Prostate gland (tissue), 2 donors: ENCODE results near the gene ACOD1. TPM values are rescaled to one million over a fixed set of nuclear protein-coding genes. Genes with fewer than 3 reads are reported as not detected.

ENCODE experiments used
- DNase-seq: peaks from one replicate; pipeline ENCODE4 v3.0.0-alpha.2; 2019; ENCODE audit warnings: low spot score
- H3K27ac ChIP-seq, 2 donors: fragments of 200-600 bp; sonication (generic); 2 replicates each; pipeline ENCODE4 v1.5.1; 2017 to 2019
- H3K27me3 ChIP-seq: fragments of 200-600 bp; sonication (generic); replicated peaks from 2 replicates; pipeline ENCODE4 v1.5.1; 2019; ENCODE audit not compliant: insufficient read depth
- H3K36me3 ChIP-seq, 2 donors: fragments of 200-600 bp; sonication (generic); 1 replicate in 1 of 2; 2 replicates in 1 of 2; pipeline versions ENCODE4 v1.5.1 to v1.8.1; 2017 to 2019
- H3K4me1 ChIP-seq: fragments of 200-600 bp; sonication (generic); replicated peaks from 2 replicates; pipeline ENCODE4 v1.5.1; 2019
- H3K4me3 ChIP-seq, 2 donors: fragments of 200-600 bp; sonication (generic); 2 replicates each; pipeline ENCODE4 v1.5.1; 2017 to 2019
- H3K9me3 ChIP-seq: fragments of 200-600 bp; sonication (generic); 2 replicates; pipeline ENCODE4 v1.5.1; 2017
- CTCF ChIP-seq, 4 experiments: fragments of 200-600 bp in 2 of 4; fragments of 450-650 bp in 2 of 4; sonication (generic) in 2 of 4; IDR thresholded peaks; 1 replicate in 3 of 4; 2 replicates in 1 of 4; pipeline ENCODE4 v1.5.1; 2016 to 2019; ENCODE audit warnings: antibody characterized with exemption in 4 of 4, mild to moderate bottlenecking in 2 of 4, moderate library complexity in 2 of 4
- POLR2A ChIP-seq: fragments of 450-650 bp; IDR thresholded peaks from one replicate; pipeline ENCODE4 v1.6.1; 2016; ENCODE audit warnings: antibody characterized with exemption, mild to moderate bottlenecking
- POLR2AphosphoS5 ChIP-seq: sonication (generic); formaldehyde crosslinking; IDR thresholded peaks from one replicate; pipeline ENCODE4 v1.6.1; 2017; ENCODE audit warnings: antibody characterized with exemption
- WGBS: methylation state at CpG from one replicate; pipeline ENCODE4 v1.1.5; 2018; 5-methylcytosine and 5-hydroxymethylcytosine counted together
- intact Hi-C: fragments of 100-400 bp; cut with DNase I; formaldehyde crosslinking; loops from one replicate; pipeline ENCODE4 v1.14.2; 2022
- total RNA-seq, 2 donors: library from RNA; depleted of rRNA; stranded (reverse); fragments of >200 nt; gene quantifications; one replicate each; pipeline ENCODE4 v1.1.0, GENCODE V29; 2016

The ACOD1 gene
- total RNA-seq, 2 donors from 2014 or later: not detected

GRCh38 chr13:76934671-76935070 is 13.6 kb upstream of the ACOD1 start:
- 90% methylated on average over 1 of the region's 1 CpG for WGBS
- TF ChIP-seq POLR2AphosphoS5: no peak
- TF ChIP-seq POLR2A: no peak
- TF ChIP-seq CTCF (IDR thresholded peaks at IDR 0.05): no peak
- Histone ChIP-seq H3K9me3 (no peaks in the 10 kb centered on the region), H3K27ac (no peak overlapping the region), H3K4me3 (no peak overlapping the region), H3K4me1 (no peaks in the 10 kb centered on the region), H3K27me3 (no peaks in the 10 kb centered on the region), H3K36me3 (no peaks in the 10 kb centered on the region)
- no peak for DNase-seq
- intact Hi-C loops: no loop called here

- Histone ChIP-seq H3K27ac (no peak overlapping the region), H3K4me1 (no peaks in the 10 kb centered on the region), H3K4me3 (no peak overlapping the region), H3K36me3 (no peaks in the 10 kb centered on the region), H3K27me3 (no peaks in the 10 kb centered on the region), H3K9me3 (no peaks in the 10 kb centered on the region)
- no peak for DNase-seq
- intact Hi-C loops: no loop called here
- 73% methylated on average over 2 of the region's 2 CpGs for WGBS
- no peak for TF ChIP-seq CTCF (IDR thresholded peaks at IDR 0.05)
- no peak for TF ChIP-seq POLR2A
- no peak for TF ChIP-seq POLR2AphosphoS5
Observed at GRCh38 chr13:76936763-76937162, 11.5 kb upstream of the ACOD1 start.

GRCh38 chr13:76937281-76937820 is 11.0 kb upstream of the ACOD1 start:
- Histone ChIP-seq H3K36me3 (no peaks in the 10 kb centered on the region), H3K9me3 (no peaks in the 10 kb centered on the region), H3K4me3 (no peak overlapping the region), H3K4me1 (no peaks in the 10 kb centered on the region), H3K27me3 (no peaks in the 10 kb centered on the region), H3K27ac (no peak overlapping the region)
- intact Hi-C loops: no loop called here
- TF ChIP-seq POLR2A (no peak), CTCF (IDR thresholded peaks at IDR 0.05) (no peak), POLR2AphosphoS5 (no peak)
- 88% methylated on average over 2 of the region's 2 CpGs for WGBS
- no peak for DNase-seq

GRCh38 chr13:76939215-76939614 is 9.1 kb upstream of the ACOD1 start:
- 97% methylated on average over 3 of the region's 3 CpGs for WGBS
- no peak for TF ChIP-seq POLR2AphosphoS5
- no peak for TF ChIP-seq POLR2A
- TF ChIP-seq CTCF (IDR thresholded peaks at IDR 0.05): no peak
- no peaks in the 10 kb centered on the region for H3K9me3 ChIP-seq
- H3K4me1 ChIP-seq: no peaks in the 10 kb centered on the region
- H3K4me3 ChIP-seq: no peak overlapping the region
- H3K36me3 ChIP-seq: no peaks in the 10 kb centered on the region
- intact Hi-C loops: no loop called here
- H3K27ac ChIP-seq: no peak overlapping the region
- no peaks in the 10 kb centered on the region for H3K27me3 ChIP-seq
- DNase-seq: no peak

- Histone ChIP-seq H3K4me1 (no peaks in the 10 kb centered on the region), H3K4me3 (no peak overlapping the region), H3K9me3 (no peaks in the 10 kb centered on the region), H3K27me3 (no peaks in the 10 kb centered on the region), H3K36me3 (no peaks in the 10 kb centered on the region), H3K27ac (no peak overlapping the region)
- no peak for TF ChIP-seq POLR2AphosphoS5
- no peak for TF ChIP-seq POLR2A
- intact Hi-C loops: no loop called here
- no peak for DNase-seq
- WGBS: 92% methylated on average over 4 of the region's 4 CpGs
Observed at GRCh38 chr13:76942363-76942762, 5.9 kb upstream of the ACOD1 start.
